NCI-H1417 (cell line): ENCODE measurements around the gene ERF.

ENCODE experiments used
- DNase-seq, 3 experiments: peaks; one replicate each; lab custom pipeline; 2025; lab: John Stamatoyannopoulos, UW

Gene ERF

GRCh38 chr19:42254089-42254849 is 659 bp downstream of the ERF start:
- peak; percentile 56 to 69 (median 61) for DNase-seq

GRCh38 chr19:42253245-42254088 is 1.5 kb downstream of the ERF start:
- peak in 2 of 3 experiments; percentile 50 to 60 for DNase-seq

DNA sequence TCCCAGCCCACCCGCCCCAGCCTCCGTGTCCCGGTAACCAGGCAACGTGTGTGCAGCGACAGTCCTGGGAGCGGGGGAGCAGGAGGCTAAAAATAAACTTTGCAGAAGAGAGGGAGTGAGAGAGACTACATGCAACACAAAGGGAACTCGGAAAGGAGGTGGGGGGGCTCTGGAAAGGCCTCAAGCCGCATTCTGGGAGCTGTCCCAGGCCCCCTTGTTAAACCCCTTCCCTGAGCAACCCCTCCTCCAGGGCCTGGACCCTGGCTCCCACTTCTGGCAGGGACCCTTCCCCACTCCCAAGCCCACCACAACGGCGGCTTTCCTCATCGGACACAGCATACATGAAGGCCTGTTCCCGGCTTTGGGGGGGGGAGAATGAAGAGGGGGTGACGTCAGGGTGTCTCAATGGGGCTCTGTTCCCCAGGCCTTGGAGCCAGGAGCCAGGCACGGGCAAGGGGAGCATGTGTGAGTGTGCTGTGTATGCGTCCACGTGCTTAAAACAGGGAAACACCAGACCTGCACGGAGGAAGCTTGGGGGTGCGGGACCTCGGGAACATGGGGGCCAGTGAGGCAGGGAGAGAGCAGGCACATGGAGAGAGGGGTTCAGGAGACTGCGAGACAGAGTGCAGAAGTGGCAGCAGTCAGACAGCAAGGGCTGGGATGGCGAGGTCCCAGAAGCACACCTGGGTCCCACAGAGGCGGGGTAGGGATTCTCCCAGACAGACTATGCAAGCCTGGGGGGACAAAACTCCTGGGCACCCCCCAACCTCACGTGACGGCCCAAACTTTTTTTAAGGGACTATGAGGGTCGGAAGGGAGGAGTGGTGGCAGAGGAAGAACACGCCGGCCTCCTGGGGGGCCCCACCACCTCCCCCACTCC is 2.3 kb downstream of the ERF start:
- DNase-seq, result peak in 1 of 3 experiments; percentile 38

- no peak for DNase-seq
Observed at GRCh38 chr19:42251572-42252358, 3.2 kb downstream of the ERF start.

DNA sequence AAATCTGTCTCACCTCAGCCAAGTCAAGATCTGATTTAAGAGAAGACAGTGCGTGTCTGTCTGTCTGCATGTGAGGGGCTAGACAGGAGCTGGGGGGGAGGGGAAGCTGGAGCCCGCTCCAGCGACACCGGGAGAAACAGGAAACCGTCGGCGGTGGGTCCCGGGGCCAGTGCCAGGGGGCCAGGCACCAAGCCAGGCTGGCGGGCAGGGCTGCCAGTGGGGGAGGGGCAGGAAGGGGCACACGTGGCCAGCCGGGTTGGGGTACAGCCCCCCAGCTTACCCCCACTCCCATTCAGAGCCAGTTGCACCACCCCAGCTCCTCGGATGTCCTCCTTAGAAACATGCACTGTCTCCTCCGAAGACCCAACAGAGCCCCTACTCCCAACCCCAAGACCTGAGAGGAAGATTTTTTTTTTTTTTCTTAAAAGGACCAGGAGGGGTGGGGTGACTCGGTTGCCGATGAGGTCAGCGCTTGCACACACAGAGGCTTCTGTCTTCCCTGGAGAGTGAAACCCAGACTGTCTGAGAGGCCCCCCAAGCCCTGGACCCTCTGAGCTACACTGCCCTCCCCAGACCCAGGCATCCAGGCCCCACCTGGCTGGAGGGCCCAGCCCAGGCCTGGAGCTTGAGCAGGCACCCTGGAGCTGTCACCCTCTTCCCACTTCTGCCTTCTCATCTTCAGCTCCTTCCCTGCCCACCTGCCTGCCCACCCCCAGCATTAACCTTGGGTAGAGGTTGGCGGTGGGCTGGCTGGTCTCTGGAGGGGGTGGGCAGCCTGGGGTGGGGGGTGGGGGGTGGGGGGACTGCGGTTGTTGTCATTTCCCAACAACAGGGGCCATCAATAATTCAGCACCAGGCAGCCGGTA is 4.0 kb downstream of the ERF start:
- no peak for DNase-seq

DNA sequence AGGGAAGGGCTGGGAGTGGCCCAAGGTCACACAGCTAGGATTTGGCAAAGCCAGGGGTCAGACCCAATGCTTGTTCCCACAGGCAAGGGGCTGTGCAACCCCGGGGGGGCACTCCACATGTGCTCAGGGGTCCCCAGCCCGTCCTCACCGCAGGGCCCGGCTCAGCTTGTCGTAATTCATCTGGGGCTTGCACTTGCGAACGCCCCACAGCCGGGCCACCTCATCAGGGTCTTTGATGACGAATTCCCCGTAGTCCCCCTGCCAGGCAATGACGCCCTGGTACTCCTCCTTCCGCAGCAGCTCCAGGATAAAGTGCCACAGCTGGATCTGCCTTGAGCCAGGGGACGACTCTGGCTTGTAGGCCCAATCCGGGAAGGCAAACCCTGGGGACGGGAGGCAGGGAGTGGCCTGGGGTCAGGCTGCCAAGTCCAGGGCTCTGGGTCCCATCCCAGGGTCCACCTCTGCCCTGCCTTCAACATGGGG is 4.7 kb downstream of the ERF start:
- DNase-seq, result no peak

- DNase-seq, result no peak
Observed at GRCh38 chr19:42249769-42250168, 5.2 kb downstream of the ERF start.

DNA sequence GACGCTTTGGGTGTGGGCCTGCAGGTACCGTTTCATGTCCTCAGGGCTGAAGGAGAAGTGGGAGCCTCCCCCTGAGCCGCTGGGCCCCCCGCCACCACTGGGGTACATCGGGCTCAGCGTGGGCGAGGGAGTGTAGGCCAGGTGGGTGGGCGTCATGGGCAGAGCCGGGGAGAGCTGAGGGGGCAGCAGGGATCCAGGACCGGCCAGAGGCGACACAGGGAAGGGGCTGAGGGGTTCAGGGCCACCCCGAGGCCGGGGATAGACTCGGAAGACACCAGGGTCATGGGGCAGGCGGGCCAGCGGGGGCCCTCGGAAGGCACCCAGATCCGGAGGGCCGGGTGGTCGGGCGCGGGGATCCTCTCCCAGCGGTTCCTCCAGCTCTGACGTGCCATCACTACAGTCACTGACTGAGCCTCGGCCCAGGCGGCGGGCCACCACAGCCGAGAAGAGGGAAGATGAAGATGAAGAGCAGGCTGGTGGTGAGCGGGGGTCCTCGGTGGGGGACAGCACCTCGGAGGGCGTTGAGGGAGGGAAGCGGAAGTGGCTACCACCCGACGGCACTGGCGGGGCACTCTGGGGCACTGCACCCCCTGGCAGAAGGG is 5.7 kb downstream of the ERF start:
- DNase-seq, result no peak

GRCh38 chr19:42248270-42249148 is 6.4 kb downstream of the ERF start:
- no peak for DNase-seq

DNA sequence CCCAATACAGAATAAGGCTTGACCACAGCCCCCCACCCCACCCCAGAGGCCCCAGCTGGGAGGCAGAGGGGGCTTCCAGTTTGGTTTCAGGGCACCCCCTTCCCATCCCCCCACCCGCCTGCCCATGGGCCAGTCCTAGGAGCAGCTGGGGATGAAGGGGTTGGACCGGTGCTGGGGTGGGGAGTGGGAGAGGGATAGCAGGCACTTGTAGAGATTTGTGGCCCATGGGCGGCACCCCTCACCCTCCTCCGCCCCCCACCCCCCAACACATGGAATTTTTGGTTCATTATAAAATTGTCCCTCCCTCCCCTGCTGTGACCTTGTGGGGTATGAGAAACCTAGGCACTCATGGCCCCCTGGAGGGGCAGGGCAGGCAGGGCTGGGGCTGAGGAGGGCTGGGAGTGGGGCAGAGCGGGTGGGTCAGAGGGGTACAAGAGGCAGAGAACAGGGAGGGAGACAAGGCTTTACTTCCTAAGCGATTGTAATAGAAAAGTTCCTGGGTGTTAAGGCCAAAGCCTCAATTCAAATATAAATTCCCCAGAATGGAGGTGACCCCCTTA is 7.2 kb downstream of the ERF start:
- no peak for DNase-seq

DNA sequence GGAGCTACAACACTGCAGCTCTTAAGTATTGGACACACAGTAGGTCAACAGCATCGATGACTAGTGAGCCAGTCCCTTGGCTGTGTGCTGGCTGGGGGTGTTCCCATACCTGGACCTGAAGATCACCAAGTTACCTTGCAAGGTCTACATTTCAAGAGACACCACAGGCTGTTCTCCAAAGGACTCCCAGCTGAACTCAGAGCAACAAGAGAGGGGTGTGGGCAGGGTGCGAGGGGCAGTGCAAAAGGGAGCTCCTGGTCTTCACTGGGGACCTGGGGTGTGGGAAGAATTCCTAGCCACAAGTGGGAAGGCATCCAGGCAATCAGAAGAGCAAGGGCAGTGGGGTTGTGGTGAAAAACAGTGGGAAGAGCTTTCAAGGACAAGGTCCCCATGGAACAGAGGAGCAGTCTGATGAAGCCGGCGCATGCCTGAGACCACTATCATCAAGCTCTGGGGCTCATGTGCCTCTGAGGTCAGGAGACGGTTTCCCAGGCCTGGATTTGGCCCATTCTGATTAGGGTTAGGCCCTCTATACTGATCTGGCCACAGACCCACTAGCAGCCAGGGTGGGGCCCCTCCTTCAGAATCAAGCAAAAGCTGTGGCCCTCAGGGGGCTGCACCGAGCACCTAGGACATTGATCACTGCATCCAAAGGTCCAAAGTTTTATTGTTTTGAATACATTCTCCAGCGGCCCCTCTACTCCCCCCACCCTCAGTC is 7.8 kb downstream of the ERF start:
- DNase-seq, result no peak

- peak; percentile 5 to 39 (median 28) for DNase-seq
Observed at GRCh38 chr19:42246143-42246921, 8.6 kb downstream of the ERF start.

GRCh38 chr19:42245231-42245630 is 9.7 kb downstream of the ERF start:
- no peak for DNase-seq

DNA sequence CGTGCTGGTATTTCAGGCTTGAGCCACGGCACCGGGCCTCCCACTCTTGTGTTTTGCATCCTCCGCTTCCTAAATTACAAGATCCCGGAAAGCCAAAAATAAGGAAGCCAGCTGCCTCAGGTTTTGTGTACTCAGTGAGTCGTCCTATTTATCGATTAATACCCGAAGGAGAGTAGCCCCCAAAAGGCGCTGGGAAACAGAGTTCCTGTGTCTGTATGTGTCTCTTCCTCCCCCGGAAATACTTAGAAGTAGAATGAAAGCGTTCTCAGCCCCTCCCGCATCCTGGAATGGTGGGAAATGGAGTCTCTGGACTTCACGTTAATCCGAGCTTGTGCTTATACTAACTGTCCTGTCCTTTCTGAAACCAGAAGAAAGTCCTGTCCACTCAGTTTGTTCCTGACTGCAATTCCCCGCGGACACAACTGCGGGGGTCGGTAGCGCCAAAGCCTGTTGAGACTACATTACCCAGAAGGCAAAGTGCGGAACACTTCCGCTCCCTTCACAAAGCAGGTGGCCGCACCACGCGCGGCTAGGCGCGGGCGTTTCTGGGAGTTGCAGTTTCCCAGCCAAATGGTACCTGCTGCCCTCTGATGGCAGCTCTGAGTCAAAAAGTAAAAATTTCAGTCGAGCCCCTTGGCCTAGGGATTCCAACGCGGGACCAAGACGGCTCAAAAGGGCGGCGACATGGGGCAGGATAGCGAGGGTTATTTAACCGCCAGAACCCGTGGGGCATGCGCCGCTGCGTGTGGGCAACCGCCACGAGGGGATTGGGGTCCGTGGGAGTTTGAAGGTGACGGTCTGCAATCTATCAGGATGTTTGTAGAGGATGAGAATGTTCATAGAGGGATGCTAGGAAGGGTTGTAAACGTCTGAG is 10.3 kb downstream of the ERF start:
- peak; percentile 89 to 96 (median 93) for DNase-seq

DNA sequence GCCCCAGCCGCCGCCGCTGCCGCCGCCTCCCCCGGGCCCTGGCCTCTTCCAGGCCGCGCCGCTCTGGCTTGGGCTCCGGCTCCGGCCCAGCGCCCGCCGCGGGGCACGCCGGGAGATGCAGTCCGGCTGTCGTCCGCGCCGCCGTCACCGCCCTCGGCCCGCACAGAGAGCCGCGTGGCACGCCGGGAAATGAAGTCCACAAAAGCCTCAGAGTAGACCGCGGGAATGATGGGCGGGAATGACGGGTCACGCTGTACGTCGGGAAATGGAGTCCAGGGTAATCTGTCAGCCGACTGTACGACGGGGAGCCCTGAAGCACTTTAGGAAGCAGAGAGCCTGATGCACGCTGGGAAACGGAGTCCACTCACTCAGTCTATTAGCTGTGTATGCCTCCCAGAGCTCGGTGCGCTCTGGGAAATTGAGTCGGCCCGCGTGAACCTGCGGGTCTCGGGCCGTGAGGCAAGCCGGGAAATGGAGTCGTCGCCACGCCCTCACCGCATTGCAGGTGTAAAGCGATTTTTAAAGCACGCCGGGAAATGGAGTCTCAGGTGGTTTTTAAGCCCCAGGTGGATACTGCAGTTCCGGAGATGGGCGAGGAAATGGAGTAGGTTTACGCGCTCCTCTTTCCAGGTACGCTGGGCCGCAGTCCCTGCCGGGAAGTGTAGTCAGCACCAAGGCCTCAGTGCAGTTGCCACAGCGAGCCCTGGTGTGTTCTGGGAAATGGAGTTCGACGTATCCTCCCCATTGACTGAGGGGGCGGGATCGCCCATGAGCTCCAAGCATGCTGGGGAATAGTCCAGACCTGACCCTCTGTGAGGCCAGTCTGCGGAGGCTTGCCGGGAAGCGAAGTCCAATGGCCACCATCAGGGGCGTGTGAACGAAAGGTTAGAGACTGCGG is 12.2 kb downstream of the ERF start, which contains the start of gene GSK3A:
TSS of gene GSK3A (minus strand) at position 91 of the 898 bp plus-strand sequence. CDS start 137 bp downstream, outside the sequence.
- DNase-seq, result peak; percentile 100
